ENCODE data around the gene ERMAP.

GRCh38 chr1:42784547-42784945 lies 32.4 kb upstream of the ERMAP start:
- TF ChIP-seq POLR2AphosphoS5 (IDR thresholded peaks at IDR 0.05; ENCODE audit: low read depth) = no peak
- no peak for TF ChIP-seq CTCF (IDR thresholded peaks at IDR 0.05; ENCODE audit: insufficient read depth, low read length)
- TF ChIP-seq SPI1 (IDR thresholded peaks at IDR 0.05; ENCODE audit: borderline replicate concordance, low read depth) = no peak
- TF ChIP-seq REST (IDR thresholded peaks at IDR 0.05; ENCODE audit: insufficient replicate concordance, low read depth) = no peak

Data from HL-60 (cell line).